T-cell (primary cell): ENCODE measurements around the gene VARS2. TPM values are rescaled to one million over a fixed set of nuclear protein-coding genes. Genes with fewer than 3 reads are reported as not detected.
A peak's percentile ranks its signal among the peaks of the same experiment; 100 is the strongest.

ENCODE experiments used
- ATAC-seq, 4 experiments: fragments of 200-7000 bp in 3 of 4; fragments of 150-1000 bp in 1 of 4; cut with Tn5 transposase; replicated peaks in 1 of 4; 1 replicate in 3 of 4; 2 replicates in 1 of 4; pipeline ENCODE4 v1.10.0; 2021; ENCODE audit warnings: moderate library complexity in 3 of 4, mild to moderate bottlenecking in 2 of 4, moderate number of reproducible peaks in 1 of 4
- CTCF ChIA-PET, 2 donors: fragments of 300-600 bp; sonication (Branson Sonifier 250); formaldehyde crosslinking; loops; one replicate each; lab custom pipeline; 2022; ENCODE audit warnings: antibody characterized with exemption in 2 of 2; lab: Charles Lee
- POLR2A ChIA-PET, 2 donors: fragments of 300-600 bp; sonication (Branson Sonifier 250); formaldehyde crosslinking; loops; one replicate each; lab custom pipeline; 2022; ENCODE audit warnings: antibody characterized with exemption in 2 of 2; lab: Charles Lee
- DNase-seq, 35 experiments: peaks; one replicate each; pipeline versions ENCODE4 v3.0.0 to v3.0.0-alpha.2; 2013 to 2023
- H3K27ac ChIP-seq: one replicate; pipeline ENCODE4 v1.5.1; 2013; ENCODE audit warnings: low read length
- H3K27me3 ChIP-seq, 2 experiments: replicated peaks in 1 of 2; 1 replicate in 1 of 2; 2 replicates in 1 of 2; pipeline versions ENCODE4 v1.6.1 to v1.7.0; 2013; ENCODE audit warnings: low read length in 1 of 2, mixed read lengths in 1 of 2; ENCODE audit not compliant: control insufficient read depth in 2 of 2, insufficient read depth in 2 of 2; ENCODE audit errors: extremely low read depth in 1 of 2
- H3K36me3 ChIP-seq, 2 donors: 1 replicate in 1 of 2; 2 replicates in 1 of 2; pipeline versions ENCODE4 v1.6.1 to v1.7.0; 2013; ENCODE audit warnings: low read length in 1 of 2; ENCODE audit not compliant: control insufficient read depth in 2 of 2, insufficient read depth in 1 of 2; ENCODE audit errors: extremely low read depth in 1 of 2
- H3K4me1 ChIP-seq, 2 experiments: 1 replicate in 1 of 2; 2 replicates in 1 of 2; pipeline versions ENCODE4 v1.6.1 to v1.7.0; 2013; ENCODE audit warnings: low read length in 2 of 2, mixed read lengths in 1 of 2; ENCODE audit not compliant: insufficient read depth in 2 of 2, control insufficient read depth in 1 of 2; ENCODE audit errors: extremely low read depth in 1 of 2
- H3K4me3 ChIP-seq, 2 donors: 1 replicate in 1 of 2; 2 replicates in 1 of 2; pipeline versions ENCODE4 v1.5.1 to v1.7.0; 2013; ENCODE audit warnings: mild to moderate bottlenecking in 2 of 2, low read length in 1 of 2, moderate library complexity in 1 of 2; ENCODE audit not compliant: control insufficient read depth in 1 of 2; ENCODE audit errors: extremely low read depth in 1 of 2
- H3K9me3 ChIP-seq: 2 replicates; pipeline ENCODE4 v1.7.0; 2013
- H3K27ac Mint-ChIP-seq, 2 donors: one replicate each; pipeline ENCODE4 v1.8.0; 2020 to 2021; ENCODE audit warnings: mild to moderate bottlenecking in 2 of 2, mixed read lengths in 2 of 2
- H3K27me3 Mint-ChIP-seq, 2 donors: one replicate each; pipeline ENCODE4 v1.8.0; 2021 to 2022; ENCODE audit warnings: mixed read lengths in 2 of 2
- H3K36me3 Mint-ChIP-seq: one replicate; pipeline ENCODE4 v1.8.0; 2021; ENCODE audit warnings: mixed read lengths
- H3K4me1 Mint-ChIP-seq, 3 donors: one replicate each; pipeline ENCODE4 v1.8.0; 2020 to 2022; ENCODE audit warnings: mixed read lengths in 3 of 3, mild to moderate bottlenecking in 1 of 3
- H3K4me3 Mint-ChIP-seq, 3 donors: one replicate each; pipeline ENCODE4 v1.8.0; 2020 to 2022; ENCODE audit warnings: mild to moderate bottlenecking in 3 of 3, mixed read lengths in 3 of 3, moderate library complexity in 3 of 3
- H3K9me3 Mint-ChIP-seq, 3 donors: one replicate each; pipeline ENCODE4 v1.8.0; 2020 to 2022; ENCODE audit warnings: mixed read lengths in 3 of 3
- WGBS: methylation state at CpG from one replicate; pipeline ENCODE4 v1.1.5; 2013; ENCODE audit warnings: missing lambda C conversion rate; ENCODE audit not compliant: insufficient coverage; 5-methylcytosine and 5-hydroxymethylcytosine counted together
- total RNA-seq, 35 experiments: library from RNA in 6 of 35; stranded (reverse) in 6 of 35; fragments of 120-200 nt in 1 of 35; gene quantifications; one replicate each; pipeline versions ENCODE4 v1.2.1 to v1.2.4 and lab custom pipeline; 2013 to 2026

The VARS2 gene
- total RNA-seq, 5 donors from 2014 or later (not counting 1 experiment from before 2014, with no cell fraction given), result 25.1 to 55.2 (median 40.9) TPM

GRCh38 chr6:30880698-30881252 lies 33.3 kb upstream of the VARS2 start:
- 94% methylated on average over 13 of the region's 16 CpGs for WGBS
- Histone ChIP-seq H3K9me3 (no peaks in the 10 kb centered on the region), H3K4me3 (no peak overlapping the region), H3K27ac (no peak overlapping the region), H3K27me3 (peaks cover 0 to 5% of the 10 kb centered on the region in 2 experiments), H3K4me1 (peaks cover 14 to 42% of the 10 kb centered on the region in 2 experiments), H3K36me3 (no peaks in the 10 kb centered on the region)
- ATAC-seq (no peak), DNase-seq (no peak)
- Mint-ChIP-seq H3K27me3 (no peaks in the 10 kb centered on the region), H3K4me1 (peaks cover 27 to 47% (median 45%) of the 10 kb centered on the region in 3 donors), H3K36me3 (no peaks in the 10 kb centered on the region), H3K27ac (peak overlapping the region in 1 of 2 donors; percentile 62), H3K4me3 (no peak overlapping the region), H3K9me3 (no peaks in the 10 kb centered on the region)
- POLR2A ChIA-PET, result interaction anchor here in 1 of 2 donors (0.6 kb wide), 1 partner anchor 57 kb away, joined by 4 read pairs; no protein-coding TSS in a partner anchor
- CTCF ChIA-PET, result no interaction called here

GRCh38 chr6:30881392-30882203 lies 32.4 kb upstream of the VARS2 start:
- Mint-ChIP-seq H3K27ac (peak overlapping the region; percentile 21 to 62), H3K4me3 (peak overlapping the region in 1 of 3 donors; percentile 6), H3K4me1 (peaks cover 35 to 53% (median 51%) of the 10 kb centered on the region in 3 donors), H3K9me3 (no peaks in the 10 kb centered on the region), H3K27me3 (no peaks in the 10 kb centered on the region), H3K36me3 (no peaks in the 10 kb centered on the region)
- Histone ChIP-seq H3K27ac (no peak overlapping the region), H3K4me1 (peaks cover 20 to 51% of the 10 kb centered on the region in 2 experiments), H3K9me3 (no peaks in the 10 kb centered on the region), H3K27me3 (peaks cover 0 to 11% of the 10 kb centered on the region in 2 experiments), H3K36me3 (no peaks in the 10 kb centered on the region), H3K4me3 (no peak overlapping the region)
- no peak for DNase-seq
- CTCF ChIA-PET, result no interaction called here
- ATAC-seq, result no peak
- WGBS, result 91% methylated on average over 11 of the region's 14 CpGs
- POLR2A ChIA-PET, result interaction anchor here in 1 of 2 donors (0.6 kb wide), 1 partner anchor 519 kb away, joined by 4 read pairs; no protein-coding TSS in a partner anchor

- Mint-ChIP-seq H3K4me3 (peak overlapping the region in 1 of 3 donors; percentile 75), H3K27me3 (no peaks in the 10 kb centered on the region), H3K9me3 (no peaks in the 10 kb centered on the region), H3K4me1 (peaks cover 34 to 52% (median 49%) of the 10 kb centered on the region in 3 donors), H3K36me3 (no peaks in the 10 kb centered on the region), H3K27ac (peak overlapping the region; percentile 15 to 62)
- DNase-seq, result no peak
- 92% methylated on average over 2 of the region's 8 CpGs for WGBS
- Histone ChIP-seq H3K4me1 (peaks cover 23 to 48% of the 10 kb centered on the region in 2 experiments), H3K36me3 (no peaks in the 10 kb centered on the region), H3K4me3 (no peak overlapping the region), H3K27ac (no peak overlapping the region), H3K9me3 (no peaks in the 10 kb centered on the region), H3K27me3 (peaks cover 0 to 11% of the 10 kb centered on the region in 2 experiments)
- ATAC-seq, result no peak
- ChIA-PET CTCF (interaction anchor here in 1 of 2 donors (1.2 kb wide), 1 partner anchor 59 kb away, joined by 5 read pairs; no protein-coding TSS in a partner anchor), POLR2A (interaction anchor here in 1 of 2 donors (0.6 kb wide), 2 partner anchors 318 to 519 kb away, joined by 3 to 4 read pairs; no protein-coding TSS in a partner anchor)
These were observed 31.8 kb upstream of the VARS2 start for GRCh38 chr6:30882204-30882758.

- peaks cover 0 to 11% of the 10 kb centered on the region in 2 experiments for H3K27me3 ChIP-seq
- no peaks in the 10 kb centered on the region for H3K36me3 ChIP-seq
- WGBS, result 74% methylated on average over 10 of the region's 15 CpGs
- no peaks in the 10 kb centered on the region for H3K9me3 Mint-ChIP-seq
- H3K27ac ChIP-seq, result no peak overlapping the region
- no peaks in the 10 kb centered on the region for H3K27me3 Mint-ChIP-seq
- ATAC-seq, result peak in 2 of 4 experiments; percentile 23 to 46
- peak in 5 of 35 experiments; percentile 4 to 34 (median 17) for DNase-seq
- no peaks in the 10 kb centered on the region for H3K36me3 Mint-ChIP-seq
- peak overlapping the region; percentile 83 to 89 for H3K27ac Mint-ChIP-seq
- ChIA-PET POLR2A (interaction anchor here in 1 of 2 donors (0.6 kb wide), 2 partner anchors 319 to 518 kb away, joined by 3 to 4 read pairs; no protein-coding TSS in a partner anchor), CTCF (interaction anchor here in 1 of 2 donors (0.6 to 1.2 kb wide), 2 partner anchors 60 to 143 kb away, joined by 5 to 6 read pairs; no protein-coding TSS in a partner anchor)
- H3K4me3 Mint-ChIP-seq, result peak overlapping the region; percentile 72 to 80 (median 75)
- H3K4me1 ChIP-seq, result peaks cover 23 to 40% of the 10 kb centered on the region in 2 experiments
- H3K4me1 Mint-ChIP-seq, result peaks cover 27 to 45% (median 42%) of the 10 kb centered on the region in 3 donors
- H3K9me3 ChIP-seq, result no peaks in the 10 kb centered on the region
- peak overlapping the region; percentile 60 to 63 for H3K4me3 ChIP-seq
These were observed 31.0 kb upstream of the VARS2 start for GRCh38 chr6:30882759-30883684.

GRCh38 chr6:30883685-30884520 lies 30.1 kb upstream of the VARS2 start, which contains the start of gene DDR1:
TSS of gene DDR1 (plus strand) at chr6:30884519. CDS start at chr6:30888730, 4,211 bp downstream.
- H3K27me3 ChIP-seq, result peaks cover 0 to 11% of the 10 kb centered on the region in 2 experiments
- peak within 1 kb of the TSS; percentile 60 to 63 for H3K4me3 ChIP-seq
- peak in 25 of 35 experiments; percentile 4 to 63 (median 27) for DNase-seq
- H3K9me3 ChIP-seq, result no peaks in the 10 kb centered on the region
- H3K27me3 Mint-ChIP-seq, result no peaks in the 10 kb centered on the region
- 11% methylated on average over 46 of the region's 62 CpGs for WGBS
- peaks cover 27 to 38% (median 38%) of the 10 kb centered on the region in 3 donors for H3K4me1 Mint-ChIP-seq
- H3K27ac ChIP-seq, result no peak within 1 kb of the TSS
- peaks cover 0 to 4% of the 10 kb centered on the region in 2 donors for H3K36me3 ChIP-seq
- peak within 1 kb of the TSS; percentile 75 to 80 (median 78) for H3K4me3 Mint-ChIP-seq
- POLR2A ChIA-PET, result interaction anchor here in 1 of 2 donors (0.5 to 0.8 kb wide), 2 partner anchors 85 to 1014 kb away, joined by 3 read pairs; partner anchors contain the start of gene EHMT2
- peaks cover 23 to 38% of the 10 kb centered on the region in 2 experiments for H3K4me1 ChIP-seq
- CTCF ChIA-PET, result interaction anchor here in 1 of 2 donors (0.6 to 1.2 kb wide), 3 partner anchors 59 to 199 kb away, joined by 3 to 5 read pairs (median 3); no protein-coding TSS in a partner anchor
- ATAC-seq, result peak; percentile 70 to 78 (median 73)
- no peaks in the 10 kb centered on the region for H3K9me3 Mint-ChIP-seq
- no peaks in the 10 kb centered on the region for H3K36me3 Mint-ChIP-seq
- H3K27ac Mint-ChIP-seq, result peak within 1 kb of the TSS; percentile 83 to 89
